MM.1S (cell line): ENCODE results near the gene LCN10.
A peak's percentile ranks its signal among the peaks of the same experiment; 100 is the strongest.

Source experiments
- DNase-seq: peaks from one replicate; pipeline ENCODE4 v3.0.0-alpha.2; 2015
- H2AFZ ChIP-seq: fragments of 300-600 bp; sonication (generic); 2 replicates; pipeline ENCODE4 v1.6.0; 2016; ENCODE audit warnings: antibody characterized with exemption, low read length
- H3F3A ChIP-seq: fragments of 300-600 bp; sonication (generic); 2 replicates; pipeline ENCODE4 v1.6.1; 2016; ENCODE audit warnings: mild to moderate bottlenecking, antibody characterized with exemption, low read length, moderate library complexity, mixed read lengths; ENCODE audit not compliant: insufficient read depth
- H3K27ac ChIP-seq: fragments of 300-600 bp; sonication (generic); 2 replicates; pipeline ENCODE4 v1.5.1; 2016; ENCODE audit warnings: mild to moderate bottlenecking, low read length
- H3K27me3 ChIP-seq: fragments of 300-600 bp; sonication (generic); replicated peaks from 2 replicates; pipeline ENCODE4 v1.6.0; 2016; ENCODE audit warnings: low read length; ENCODE audit not compliant: insufficient read depth
- H3K36me3 ChIP-seq: fragments of 300-600 bp; sonication (generic); replicated peaks from 2 replicates; pipeline ENCODE4 v1.6.1; 2016; ENCODE audit warnings: mild to moderate bottlenecking, low read length, mixed read lengths; ENCODE audit not compliant: insufficient read depth
- H3K4me1 ChIP-seq: fragments of 300-600 bp; sonication (generic); 2 replicates; pipeline ENCODE4 v1.6.1; 2016; ENCODE audit warnings: low read length, mixed read lengths
- H3K4me2 ChIP-seq: fragments of 300-600 bp; sonication (generic); 2 replicates; pipeline ENCODE4 v1.6.0; 2016; ENCODE audit warnings: low read depth, low read length
- H3K4me3 ChIP-seq: fragments of 300-600 bp; sonication (generic); 2 replicates; pipeline ENCODE4 v1.5.1; 2016; ENCODE audit warnings: low read length, mixed read lengths
- H3K79me2 ChIP-seq: fragments of 300-600 bp; sonication (generic); 2 replicates; pipeline ENCODE4 v1.6.1; 2016; ENCODE audit warnings: mixed run types, low read length, mixed read lengths
- H3K9ac ChIP-seq: fragments of 300-600 bp; sonication (generic); 2 replicates; pipeline ENCODE4 v1.6.1; 2016; ENCODE audit warnings: low read length, mixed read lengths
- H3K9me2 ChIP-seq: fragments of 300-600 bp; sonication (generic); replicated peaks from 2 replicates; pipeline ENCODE4 v1.6.1; 2016; ENCODE audit warnings: mild to moderate bottlenecking, low read length, mixed read lengths; ENCODE audit not compliant: insufficient read depth
- H3K9me3 ChIP-seq: fragments of 300-600 bp; sonication (generic); replicated peaks from 2 replicates; pipeline ENCODE4 v1.6.1; 2016; ENCODE audit warnings: mild to moderate bottlenecking, low read length, mixed read lengths; ENCODE audit not compliant: insufficient read depth
- H4K20me1 ChIP-seq: fragments of 300-600 bp; sonication (generic); 2 replicates; pipeline ENCODE4 v1.6.1; 2016; ENCODE audit warnings: mild to moderate bottlenecking, low read length, moderate library complexity, mixed read lengths; ENCODE audit not compliant: insufficient read depth
- CTCF ChIP-seq: fragments of 300-600 bp; sonication (generic); IDR thresholded peaks from 2 replicates; pipeline ENCODE4 v1.5.1; 2016; ENCODE audit warnings: antibody characterized with exemption, low read length, mixed read lengths
- EZH2 ChIP-seq: fragments of 300-600 bp; sonication (generic); optimal IDR thresholded peaks from 2 replicates; pipeline ENCODE3; 2017; ENCODE audit warnings: low read depth, mild to moderate bottlenecking, antibody characterized with exemption, low read length, mixed read lengths
- EZH2phosphoT487 ChIP-seq: fragments of 300-600 bp; sonication (generic); IDR thresholded peaks from 2 replicates; pipeline ENCODE4 v1.6.1; 2018; ENCODE audit warnings: antibody characterized with exemption, low read length

The LCN10 gene

GRCh38 chr9:136728548-136729123 lies 14.1 kb downstream of the LCN10 start:
- H3K9me3 ChIP-seq: no peaks in the 10 kb centered on the region
- peaks cover 28% of the 10 kb centered on the region for H4K20me1 ChIP-seq
- DNase-seq: peak; percentile 16
- H2AFZ ChIP-seq: peak overlapping the region; percentile 95
- H3K4me3 ChIP-seq: peak overlapping the region; percentile 80
- TF ChIP-seq EZH2phosphoT487: no peak
- TF ChIP-seq CTCF: no peak
- no peak for TF ChIP-seq EZH2
- H3K27ac ChIP-seq: no peak overlapping the region
- peaks cover 10% of the 10 kb centered on the region for H3K27me3 ChIP-seq
- peak overlapping the region; percentile 78 for H3K9ac ChIP-seq
- peaks cover 31% of the 10 kb centered on the region for H3F3A ChIP-seq
- H3K4me2 ChIP-seq: peak overlapping the region; percentile 99
- H3K79me2 ChIP-seq: peaks cover 28% of the 10 kb centered on the region
- no peaks in the 10 kb centered on the region for H3K9me2 ChIP-seq
- peaks cover 12% of the 10 kb centered on the region for H3K36me3 ChIP-seq
- peaks cover 17% of the 10 kb centered on the region for H3K4me1 ChIP-seq

GRCh38 chr9:136728080-136728547 lies 14.6 kb downstream of the LCN10 start:
- Histone ChIP-seq H2AFZ (peak overlapping the region; percentile 95), H3K4me1 (peaks cover 17% of the 10 kb centered on the region), H3K27me3 (peaks cover 6% of the 10 kb centered on the region), H3F3A (peaks cover 35% of the 10 kb centered on the region), H3K79me2 (peaks cover 28% of the 10 kb centered on the region), H3K9me3 (no peaks in the 10 kb centered on the region), H3K27ac (no peak overlapping the region), H3K4me2 (peak overlapping the region; percentile 99), H3K9me2 (no peaks in the 10 kb centered on the region), H3K36me3 (peaks cover 12% of the 10 kb centered on the region), H4K20me1 (peaks cover 34% of the 10 kb centered on the region), H3K9ac (peak overlapping the region; percentile 78), H3K4me3 (peak overlapping the region; percentile 80)
- no peak for TF ChIP-seq EZH2phosphoT487
- peak; percentile 68 for TF ChIP-seq CTCF
- DNase-seq: peak; percentile 82

- H3K36me3 ChIP-seq: peaks cover 12% of the 10 kb centered on the region
- peak overlapping the region; percentile 89 for H3K4me2 ChIP-seq
- no peaks in the 10 kb centered on the region for H3K9me2 ChIP-seq
- peak; percentile 42 for DNase-seq
- TF ChIP-seq CTCF: peak; percentile 51
- no peak for TF ChIP-seq EZH2
- no peak for TF ChIP-seq EZH2phosphoT487
- H3F3A ChIP-seq: peaks cover 38% of the 10 kb centered on the region
- H4K20me1 ChIP-seq: peaks cover 35% of the 10 kb centered on the region
- H3K4me1 ChIP-seq: peaks cover 17% of the 10 kb centered on the region
- H3K79me2 ChIP-seq: peaks cover 28% of the 10 kb centered on the region
- H2AFZ ChIP-seq: no peak overlapping the region
- peak overlapping the region; percentile 72; the same call in 1 of the 2 replicates for H3K9ac ChIP-seq
- peaks cover 6% of the 10 kb centered on the region; the same call in 1 of the 2 replicates for H3K27me3 ChIP-seq
- H3K9me3 ChIP-seq: no peaks in the 10 kb centered on the region
- H3K4me3 ChIP-seq: peak overlapping the region; percentile 80
- H3K27ac ChIP-seq: no peak overlapping the region
These were observed 16.0 kb downstream of the LCN10 start for GRCh38 chr9:136726631-136727191.
